GM12878 (cell line): Measurements from ENCODE around the gene LMF1. TPM values are rescaled to one million over a fixed set of nuclear protein-coding genes. Genes with fewer than 3 reads are reported as not detected.

ENCODE experiments used
- ATAC-seq: fragments of 200-7000 bp; cut with Tn5 transposase; 3 replicates; pipeline ENCODE4 v1.9.1; 2020; ENCODE audit warnings: mild to moderate bottlenecking, moderate library complexity
- BruUV-seq: library from RNA; stranded (reverse); fragments of 400-500 nt; replicated peaks from 2 replicates; lab custom pipeline; 2021; lab: Mats Ljungman, UMichigan
- CTCF ChIA-PET: fragments of 300-600 bp; sonication (Branson Sonifier 250); formaldehyde crosslinking; extraction: SDS; loops from one replicate; lab custom pipeline; 2021; ENCODE audit warnings: inconsistent platforms; lab: Yijun Ruan, JAX
- POLR2A ChIA-PET: fragments of 350-600 bp; formaldehyde crosslinking; extraction: SDS; loops from one replicate; lab custom pipeline; 2021; ENCODE audit warnings: inconsistent platforms; lab: Charles Lee
- RAD21 ChIA-PET: fragments of 300-600 bp; sonication (Branson Sonifier 250); formaldehyde crosslinking; loops from one replicate; lab custom pipeline; 2023; ENCODE audit warnings: antibody characterized with exemption; ENCODE audit not compliant: unreplicated experiment; lab: Charles Lee
- SMC1A ChIA-PET: fragments of 300-600 bp; sonication (Branson Sonifier 250); formaldehyde crosslinking; loops from one replicate; lab custom pipeline; 2023; ENCODE audit not compliant: unreplicated experiment, uncharacterized antibody; lab: Charles Lee
- DNase-seq: peaks from one replicate; pipeline ENCODE4 v3.0.0-alpha.2; 2011; ENCODE audit warnings: low read depth, low spot score
- FAIRE-seq: peaks from 3 replicates; lab custom pipeline; 2011; peaks lifted over from hg19 to GRCh38; lab: Jason Lieb, UNC
- H2AFZ ChIP-seq: 2 replicates; pipeline ENCODE4 v1.6.0; 2011; ENCODE audit warnings: low read depth, low read length, control low read depth; ENCODE audit not compliant: control insufficient read depth
- H3K27ac ChIP-seq: 2 replicates; pipeline ENCODE4 v1.5.1; 2011; ENCODE audit warnings: control low read depth; ENCODE audit not compliant: control insufficient read depth, insufficient read depth
- H3K27me3 ChIP-seq, 2 experiments: replicated peaks in 1 of 2; 2 replicates each; pipeline versions ENCODE4 v1.6.0 to v1.6.1; 2011; ENCODE audit warnings: low read length in 1 of 2; ENCODE audit not compliant: control insufficient read depth in 2 of 2, insufficient read depth in 2 of 2
- H3K36me3 ChIP-seq, 2 experiments: 2 replicates each; pipeline ENCODE4 v1.5.1; 2011; ENCODE audit warnings: low read length in 1 of 2; ENCODE audit not compliant: control insufficient read depth in 2 of 2, insufficient read depth in 2 of 2
- H3K4me1 ChIP-seq: 2 replicates; pipeline ENCODE4 v1.6.1; 2011; ENCODE audit warnings: mild to moderate bottlenecking, low read length, moderate library complexity, mixed read lengths; ENCODE audit not compliant: control insufficient read depth, insufficient read depth
- H3K4me2 ChIP-seq: 2 replicates; pipeline ENCODE4 v1.6.0; 2011; ENCODE audit warnings: control low read depth; ENCODE audit not compliant: control insufficient read depth, insufficient read depth
- H3K4me3 ChIP-seq: fragments of 200-600 bp; sonication (generic); 2 replicates; pipeline ENCODE4 v1.5.1; 2016
- H3K79me2 ChIP-seq: 2 replicates; pipeline ENCODE4 v1.6.0; 2011; ENCODE audit warnings: low read length; ENCODE audit not compliant: control insufficient read depth, insufficient read depth
- H3K9ac ChIP-seq: 2 replicates; pipeline ENCODE4 v1.8.0; 2011; ENCODE audit warnings: low read length, control low read depth, mixed read lengths; ENCODE audit not compliant: control insufficient read depth, insufficient read depth
- H3K9me3 ChIP-seq: replicated peaks from 3 replicates; pipeline ENCODE4 v1.5.1; 2011; ENCODE audit warnings: mild to moderate bottlenecking, low read length; ENCODE audit not compliant: control insufficient read depth, insufficient read depth
- H4K20me1 ChIP-seq: 2 replicates; pipeline ENCODE4 v1.6.0; 2011; ENCODE audit not compliant: control insufficient read depth, insufficient read depth
- BCL11A ChIP-seq: IDR thresholded peaks from 2 replicates; pipeline ENCODE4 v1.6.1; 2011; ENCODE audit warnings: low read depth, low read length
- CREM ChIP-seq: IDR thresholded peaks from 2 replicates; pipeline ENCODE4 v1.6.1; 2014; ENCODE audit warnings: antibody characterized with exemption, low read depth
- FOS ChIP-seq: IDR thresholded peaks from 3 replicates; pipeline ENCODE4 v1.6.1; 2011; ENCODE audit warnings: borderline replicate concordance; ENCODE audit not compliant: insufficient read length; ENCODE audit errors: extremely low read depth
- FOXM1 ChIP-seq: IDR thresholded peaks from 2 replicates; pipeline ENCODE4 v1.6.1; 2012; ENCODE audit warnings: low read depth, mild to moderate bottlenecking, inconsistent platforms, low read length, moderate library complexity
- HCFC1 ChIP-seq: fragments of 150-350 bp; IDR thresholded peaks from 2 replicates; pipeline ENCODE4 v1.6.1; 2014; ENCODE audit warnings: low read length
- HDAC2 ChIP-seq: fragments of 200-600 bp; sonication (generic); IDR thresholded peaks from 2 replicates; pipeline ENCODE4 v1.6.1; 2017
- MYC ChIP-seq: IDR thresholded peaks from 2 replicates; pipeline ENCODE4 v1.6.1; 2011; ENCODE audit warnings: mild to moderate bottlenecking, low read length, moderate library complexity, inconsistent platforms; ENCODE audit not compliant: insufficient read depth, insufficient replicate concordance, insufficient read length, severe bottlenecking
- POLR2AphosphoS2 ChIP-seq: IDR thresholded peaks from 2 replicates; pipeline ENCODE4 v1.6.1; 2011; ENCODE audit warnings: low read depth, mild to moderate bottlenecking, low read length, improper control_type of control experiment, moderate library complexity
- RFX5 ChIP-seq: IDR thresholded peaks from 2 replicates; pipeline ENCODE4 v1.6.1; 2011; ENCODE audit warnings: low read depth, low read length, improper control_type of control experiment
- WGBS: methylation state at CpG from one replicate; pipeline ENCODE4 v1.1.6; 2016; ENCODE audit warnings: low lambda C conversion rate; ENCODE audit not compliant: insufficient replicate concordance, insufficient coverage; ENCODE audit errors: missing lambda C conversion rate; 5-methylcytosine and 5-hydroxymethylcytosine counted together
- in situ Hi-C: fragments of 300-500 bp; cut with MboI; formaldehyde crosslinking; loops from 9 replicates; pipeline ENCODE4 v1.14.3; 2018; ENCODE audit warnings: mixed read lengths
- intact Hi-C: fragments of 100-400 bp; cut with micrococcal nuclease; formaldehyde crosslinking; loops from one replicate; pipeline ENCODE4 v1.14.2; 2022; ENCODE audit not compliant: unreplicated experiment
- polyA plus RNA-seq, 11 experiments: library from polyadenylated mRNA; depleted of rRNA in 4 of 11; unstranded in 6 of 11; stranded (reverse) in 5 of 11; fragments of >200 nt; fragmentation: Nextera tagmentation in 4 of 11; fragmentation: Illumina TruSeq in 1 of 11; extraction: Ambion mirVana in 4 of 11; extraction: Trizol in 1 of 11; gene quantifications; 1 replicate in 1 of 11; 2 replicates in 10 of 11; pipeline versions ENCODE4 v1.2.1 to v1.2.3, GENCODE V29; 2011 to 2016; ENCODE audit warnings: inconsistent platforms in 2 of 11, missing spikeins in 2 of 11, low read depth in 1 of 11
- total RNA-seq, 4 experiments: library from RNA; depleted of rRNA in 3 of 4; stranded (reverse); fragments of >200 nt in 3 of 4; fragmentation: Illumina TruSeq in 1 of 4; extraction: Trizol in 1 of 4; gene quantifications; 2 replicates each; pipeline versions ENCODE4 v1.2.1 to v1.2.3, GENCODE V29; 2013 to 2021
- TF ChIP-seq, protein P1 (sequence below): fragments of 450-650 bp; formaldehyde crosslinking; IDR thresholded peaks from 2 replicates; pipeline ENCODE4 v1.4.0; 2022; ENCODE audit warnings: mild to moderate bottlenecking, moderate library complexity
- TF ChIP-seq, protein P2 (sequence below): fragments of 450-650 bp; IDR thresholded peaks from 2 replicates; pipeline ENCODE4 v1.6.1; 2017; ENCODE audit warnings: mild to moderate bottlenecking

Gene LMF1
- total and polyA plus RNA-seq, 10 of the 15 experiments (the other 5 are each of a cell fraction or from before 2014, with no cell fraction given), result 0.18 to 3.2 (median 1.4) TPM; not detected in 1

DNA sequence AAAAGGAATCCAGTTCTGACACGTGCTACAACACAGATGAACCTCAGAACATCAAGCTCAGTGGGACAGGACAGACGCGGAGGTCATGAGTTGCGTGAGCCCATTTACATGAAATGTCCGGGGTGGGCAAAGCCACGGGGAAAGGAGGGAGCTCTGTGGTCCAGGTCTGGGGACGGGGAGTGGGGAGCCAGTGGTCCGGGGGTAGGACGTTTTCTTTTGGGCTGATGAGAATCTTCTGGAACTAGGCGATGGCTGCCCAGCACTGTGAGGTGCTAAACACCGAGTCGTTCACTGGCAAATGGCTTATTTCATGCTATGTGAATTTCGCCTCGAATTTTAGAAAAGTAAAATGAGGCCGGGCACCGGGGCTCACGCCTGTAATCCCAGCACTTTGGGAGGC is 2.6 kb upstream of the LMF1 start (continued):
- TF ChIP-seq, protein P1, sequence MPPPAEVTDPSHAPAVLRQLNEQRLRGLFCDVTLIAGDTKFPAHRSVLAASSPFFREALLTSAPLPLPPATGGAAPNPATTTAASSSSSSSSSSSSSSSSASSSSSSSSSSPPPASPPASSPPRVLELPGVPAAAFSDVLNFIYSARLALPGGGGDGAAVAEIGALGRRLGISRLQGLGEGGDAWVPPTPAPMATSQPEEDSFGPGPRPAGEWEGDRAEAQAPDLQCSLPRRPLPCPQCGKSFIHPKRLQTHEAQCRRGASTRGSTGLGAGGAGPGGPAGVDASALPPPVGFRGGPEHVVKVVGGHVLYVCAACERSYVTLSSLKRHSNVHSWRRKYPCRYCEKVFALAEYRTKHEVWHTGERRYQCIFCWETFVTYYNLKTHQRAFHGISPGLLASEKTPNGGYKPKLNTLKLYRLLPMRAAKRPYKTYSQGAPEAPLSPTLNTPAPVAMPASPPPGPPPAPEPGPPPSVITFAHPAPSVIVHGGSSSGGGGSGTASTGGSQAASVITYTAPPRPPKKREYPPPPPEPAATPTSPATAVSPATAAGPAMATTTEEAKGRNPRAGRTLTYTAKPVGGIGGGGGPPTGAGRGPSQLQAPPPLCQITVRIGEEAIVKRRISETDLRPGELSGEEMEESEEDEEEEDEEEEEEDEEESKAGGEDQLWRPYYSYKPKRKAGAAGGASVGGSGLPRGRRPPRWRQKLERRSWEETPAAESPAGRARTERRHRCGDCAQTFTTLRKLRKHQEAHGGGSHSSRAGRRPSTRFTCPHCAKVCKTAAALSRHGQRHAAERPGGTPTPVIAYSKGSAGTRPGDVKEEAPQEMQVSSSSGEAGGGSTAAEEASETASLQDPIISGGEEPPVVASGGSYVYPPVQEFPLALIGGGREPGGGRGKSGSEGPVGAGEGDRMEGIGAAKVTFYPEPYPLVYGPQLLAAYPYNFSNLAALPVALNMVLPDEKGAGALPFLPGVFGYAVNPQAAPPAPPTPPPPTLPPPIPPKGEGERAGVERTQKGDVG (CRISPR knock-in tag), result no peak
- TF ChIP-seq MYC, result no peak
- TF ChIP-seq FOXM1, result no peak
- TF ChIP-seq RFX5, result no peak
- no peak for TF ChIP-seq FOS
- TF ChIP-seq HDAC2, result no peak
- no peak for TF ChIP-seq CREM

DNA sequence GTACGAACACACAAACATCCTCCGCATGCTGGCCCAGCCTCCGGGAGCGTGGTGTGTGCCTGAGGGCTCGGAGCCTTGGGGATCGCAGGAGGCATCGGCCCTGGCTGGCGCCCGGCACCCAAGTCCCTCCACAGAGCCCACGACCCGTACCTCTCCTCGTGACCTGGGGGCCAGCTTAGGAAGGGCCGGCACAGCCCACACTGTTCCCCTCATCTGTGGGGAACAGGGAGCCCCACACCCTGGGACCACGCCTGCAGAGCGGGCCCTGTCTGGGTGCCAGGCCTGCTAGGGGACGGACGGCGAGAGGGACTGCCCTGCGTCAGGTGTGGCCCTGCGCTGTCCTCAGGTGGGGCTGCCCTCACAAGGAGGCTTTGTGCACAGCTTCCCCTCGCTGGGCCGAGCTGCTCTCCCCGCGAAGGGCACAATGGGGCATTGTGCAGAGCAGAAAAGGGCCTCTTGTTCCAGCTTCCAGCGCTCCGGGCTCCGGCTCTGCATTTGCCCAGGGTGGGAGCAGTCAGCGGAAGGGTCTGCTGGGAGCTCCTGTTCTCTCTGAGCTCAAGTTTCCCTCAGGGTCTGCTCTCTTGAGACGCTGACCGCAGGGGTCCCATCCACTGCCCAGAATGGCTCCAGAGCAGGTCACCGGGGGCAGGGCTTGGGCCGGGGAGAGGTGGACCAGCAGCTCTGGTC is 1.7 kb upstream of the LMF1 start:
- RAD21 ChIA-PET, result no interaction called here
- Histone ChIP-seq H3K9ac (no peak overlapping the region), H3K4me1 (peaks cover 3% of the 10 kb centered on the region), H3K27ac (no peak overlapping the region), H2AFZ (no peak overlapping the region), H3K4me2 (no peak overlapping the region), H3K4me3 (no peak overlapping the region), H4K20me1 (no peaks in the 10 kb centered on the region), H3K36me3 (no peaks in the 10 kb centered on the region), H3K27me3 (no peaks in the 10 kb centered on the region; a peak in 1 of 4 replicates), H3K79me2 (no peaks in the 10 kb centered on the region; the same call in 1 of the 2 replicates), H3K9me3 (peaks cover 2% of the 10 kb centered on the region; the same call in 1 of the 3 replicates)
- POLR2A ChIA-PET, result no interaction called here
- FAIRE-seq (no peak), DNase-seq (no peak), ATAC-seq (no peak)
- BruUV-seq, result no TSS peak
- SMC1A ChIA-PET, result no interaction called here
- TF ChIP-seq, protein P2, sequence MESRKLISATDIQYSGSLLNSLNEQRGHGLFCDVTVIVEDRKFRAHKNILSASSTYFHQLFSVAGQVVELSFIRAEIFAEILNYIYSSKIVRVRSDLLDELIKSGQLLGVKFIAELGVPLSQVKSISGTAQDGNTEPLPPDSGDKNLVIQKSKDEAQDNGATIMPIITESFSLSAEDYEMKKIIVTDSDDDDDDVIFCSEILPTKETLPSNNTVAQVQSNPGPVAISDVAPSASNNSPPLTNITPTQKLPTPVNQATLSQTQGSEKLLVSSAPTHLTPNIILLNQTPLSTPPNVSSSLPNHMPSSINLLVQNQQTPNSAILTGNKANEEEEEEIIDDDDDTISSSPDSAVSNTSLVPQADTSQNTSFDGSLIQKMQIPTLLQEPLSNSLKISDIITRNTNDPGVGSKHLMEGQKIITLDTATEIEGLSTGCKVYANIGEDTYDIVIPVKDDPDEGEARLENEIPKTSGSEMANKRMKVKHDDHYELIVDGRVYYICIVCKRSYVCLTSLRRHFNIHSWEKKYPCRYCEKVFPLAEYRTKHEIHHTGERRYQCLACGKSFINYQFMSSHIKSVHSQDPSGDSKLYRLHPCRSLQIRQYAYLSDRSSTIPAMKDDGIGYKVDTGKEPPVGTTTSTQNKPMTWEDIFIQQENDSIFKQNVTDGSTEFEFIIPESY, result no peak
- no peak for TF ChIP-seq BCL11A
- no peak for TF ChIP-seq POLR2AphosphoS2
- TF ChIP-seq HCFC1, result no peak
- TF ChIP-seq, protein P1 (CRISPR knock-in tag), result no peak
- WGBS, result 78% methylated on average over 32 of the region's 32 CpGs
- intact Hi-C loops (no loop called here), in situ Hi-C loops (no loop called here)
- CTCF ChIA-PET, result no interaction called here
